Panc1 (cell line): Measurements from ENCODE around the gene TUBB1.

Experiments
- POLR2AphosphoS5 ChIP-seq: IDR thresholded peaks from 2 replicates; pipeline ENCODE4 v1.6.1; 2012; ENCODE audit warnings: mild to moderate bottlenecking, low read depth, low read length, moderate library complexity
- SIN3A ChIP-seq: IDR thresholded peaks from 2 replicates; pipeline ENCODE4 v1.6.1; 2012; ENCODE audit warnings: low read depth, mild to moderate bottlenecking, low read length, moderate library complexity, borderline replicate concordance; ENCODE audit not compliant: insufficient read depth
- TCF7L2 ChIP-seq: IDR thresholded peaks from 2 replicates; pipeline ENCODE4 v1.6.1; 2011; ENCODE audit warnings: mild to moderate bottlenecking, low read depth, low read length, inconsistent platforms
- TF ChIP-seq, protein P1 (sequence below): fragments of 450-650 bp; IDR thresholded peaks from 2 replicates; pipeline ENCODE4 v1.5.1; 2017; ENCODE audit warnings: mild to moderate bottlenecking
- TF ChIP-seq, protein P2 (sequence below), 2 experiments: IDR thresholded peaks; 2 replicates each; pipeline ENCODE4 v1.6.1; 2011 to 2012; ENCODE audit warnings: low read depth in 2 of 2, control low read depth in 1 of 2, low read length in 1 of 2, mild to moderate bottlenecking in 1 of 2, moderate library complexity in 1 of 2; ENCODE audit not compliant: insufficient read depth in 1 of 2

DNA sequence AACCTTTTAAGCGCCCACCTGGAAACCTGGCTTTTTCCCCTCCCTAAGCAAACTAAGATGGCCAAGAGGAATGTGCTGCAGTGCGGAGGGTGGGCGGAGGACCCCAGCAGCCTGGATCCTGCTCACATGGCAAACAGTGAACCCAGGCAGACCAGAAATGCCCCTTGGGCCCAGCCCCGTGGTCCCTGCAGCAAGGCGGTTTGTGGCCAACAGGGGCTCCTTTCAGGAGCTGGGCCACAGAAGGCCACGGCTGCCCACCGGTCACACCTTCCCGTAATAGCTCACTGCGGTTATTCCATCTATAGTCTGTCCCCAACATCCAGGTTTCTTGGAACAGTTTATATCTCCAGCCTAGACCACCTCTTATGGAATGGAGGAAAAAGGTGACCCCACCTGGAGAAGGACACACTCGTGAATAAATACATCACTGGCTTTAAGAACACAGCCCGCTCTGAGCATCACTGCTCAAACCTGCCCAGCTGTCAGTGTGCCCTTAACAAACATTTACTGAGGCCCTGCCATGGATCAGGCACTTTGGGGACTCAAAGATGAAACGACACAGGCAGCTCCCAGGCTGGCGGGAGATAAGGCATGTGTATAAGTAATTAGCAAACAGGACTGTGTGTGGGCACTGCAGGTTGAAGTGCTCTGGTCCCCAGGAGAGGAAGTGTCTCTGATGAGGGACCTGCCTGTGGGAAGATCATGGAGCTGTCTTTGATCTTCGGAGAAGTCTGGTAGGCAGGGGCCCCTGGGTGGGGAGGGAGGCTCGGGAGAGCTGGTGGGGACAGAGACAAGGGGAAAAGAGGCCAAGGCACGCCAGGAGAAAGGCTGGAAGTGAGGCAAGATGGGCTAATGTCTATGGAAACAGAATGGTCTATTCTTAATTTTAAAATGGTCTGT, 3.2 kb upstream of the TUBB1 start:
- TF ChIP-seq, protein P1, sequence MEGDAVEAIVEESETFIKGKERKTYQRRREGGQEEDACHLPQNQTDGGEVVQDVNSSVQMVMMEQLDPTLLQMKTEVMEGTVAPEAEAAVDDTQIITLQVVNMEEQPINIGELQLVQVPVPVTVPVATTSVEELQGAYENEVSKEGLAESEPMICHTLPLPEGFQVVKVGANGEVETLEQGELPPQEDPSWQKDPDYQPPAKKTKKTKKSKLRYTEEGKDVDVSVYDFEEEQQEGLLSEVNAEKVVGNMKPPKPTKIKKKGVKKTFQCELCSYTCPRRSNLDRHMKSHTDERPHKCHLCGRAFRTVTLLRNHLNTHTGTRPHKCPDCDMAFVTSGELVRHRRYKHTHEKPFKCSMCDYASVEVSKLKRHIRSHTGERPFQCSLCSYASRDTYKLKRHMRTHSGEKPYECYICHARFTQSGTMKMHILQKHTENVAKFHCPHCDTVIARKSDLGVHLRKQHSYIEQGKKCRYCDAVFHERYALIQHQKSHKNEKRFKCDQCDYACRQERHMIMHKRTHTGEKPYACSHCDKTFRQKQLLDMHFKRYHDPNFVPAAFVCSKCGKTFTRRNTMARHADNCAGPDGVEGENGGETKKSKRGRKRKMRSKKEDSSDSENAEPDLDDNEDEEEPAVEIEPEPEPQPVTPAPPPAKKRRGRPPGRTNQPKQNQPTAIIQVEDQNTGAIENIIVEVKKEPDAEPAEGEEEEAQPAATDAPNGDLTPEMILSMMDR = no peak
- no peak for TF ChIP-seq POLR2AphosphoS5
- no peak for TF ChIP-seq SIN3A
- TF ChIP-seq, protein P2, sequence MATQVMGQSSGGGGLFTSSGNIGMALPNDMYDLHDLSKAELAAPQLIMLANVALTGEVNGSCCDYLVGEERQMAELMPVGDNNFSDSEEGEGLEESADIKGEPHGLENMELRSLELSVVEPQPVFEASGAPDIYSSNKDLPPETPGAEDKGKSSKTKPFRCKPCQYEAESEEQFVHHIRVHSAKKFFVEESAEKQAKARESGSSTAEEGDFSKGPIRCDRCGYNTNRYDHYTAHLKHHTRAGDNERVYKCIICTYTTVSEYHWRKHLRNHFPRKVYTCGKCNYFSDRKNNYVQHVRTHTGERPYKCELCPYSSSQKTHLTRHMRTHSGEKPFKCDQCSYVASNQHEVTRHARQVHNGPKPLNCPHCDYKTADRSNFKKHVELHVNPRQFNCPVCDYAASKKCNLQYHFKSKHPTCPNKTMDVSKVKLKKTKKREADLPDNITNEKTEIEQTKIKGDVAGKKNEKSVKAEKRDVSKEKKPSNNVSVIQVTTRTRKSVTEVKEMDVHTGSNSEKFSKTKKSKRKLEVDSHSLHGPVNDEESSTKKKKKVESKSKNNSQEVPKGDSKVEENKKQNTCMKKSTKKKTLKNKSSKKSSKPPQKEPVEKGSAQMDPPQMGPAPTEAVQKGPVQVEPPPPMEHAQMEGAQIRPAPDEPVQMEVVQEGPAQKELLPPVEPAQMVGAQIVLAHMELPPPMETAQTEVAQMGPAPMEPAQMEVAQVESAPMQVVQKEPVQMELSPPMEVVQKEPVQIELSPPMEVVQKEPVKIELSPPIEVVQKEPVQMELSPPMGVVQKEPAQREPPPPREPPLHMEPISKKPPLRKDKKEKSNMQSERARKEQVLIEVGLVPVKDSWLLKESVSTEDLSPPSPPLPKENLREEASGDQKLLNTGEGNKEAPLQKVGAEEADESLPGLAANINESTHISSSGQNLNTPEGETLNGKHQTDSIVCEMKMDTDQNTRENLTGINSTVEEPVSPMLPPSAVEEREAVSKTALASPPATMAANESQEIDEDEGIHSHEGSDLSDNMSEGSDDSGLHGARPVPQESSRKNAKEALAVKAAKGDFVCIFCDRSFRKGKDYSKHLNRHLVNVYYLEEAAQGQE (IDR thresholded peaks at IDR 0.05; ENCODE audit: insufficient read depth in 1 of 2, low read depth in 2 of 2, low read length in 1 of 2) = no peak
- TF ChIP-seq TCF7L2 = no peak
